ENCODE measurements around the gene ANKRD26. TPM values are rescaled to one million over a fixed set of nuclear protein-coding genes. Genes with fewer than 3 reads are reported as not detected.

Gene ANKRD26
- polyA plus RNA-seq, 1 of the 3 experiments (the other 2 are of a cell fraction) = 1.0 TPM

DNA sequence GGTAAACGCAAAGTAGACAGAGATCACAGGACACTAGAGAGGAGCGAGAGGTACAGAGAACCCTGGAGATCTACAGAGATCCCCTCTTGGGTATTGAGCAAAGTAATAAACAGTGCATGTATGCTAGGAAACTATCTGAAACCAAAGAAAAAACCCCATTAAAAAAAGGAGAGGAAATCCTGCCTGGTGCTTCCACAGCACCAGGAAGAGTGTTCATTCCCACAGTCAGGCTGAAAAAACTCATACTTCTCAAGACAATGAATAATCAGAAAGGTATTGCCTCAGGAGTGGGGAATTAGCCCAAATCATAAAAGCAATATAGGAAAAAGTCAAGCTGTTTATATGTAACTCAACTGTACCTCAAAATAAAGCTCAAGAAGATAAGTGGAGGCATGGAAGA, 59.1 kb downstream of the ANKRD26 start:
- no peak overlapping the region for H3K4me3 ChIP-seq (ENCODE audit: low read depth in 2 of 2, low read length in 1 of 2)
- H2AFZ ChIP-seq (ENCODE audit: low read depth) = no peak overlapping the region
- H3K27me3 ChIP-seq (ENCODE audit: insufficient read depth) = no peaks in the 10 kb centered on the region
- TF ChIP-seq RAD21 (IDR thresholded peaks at IDR 0.05; ENCODE audit: low read length) (no peak), EP300 (IDR thresholded peaks at IDR 0.05; ENCODE audit: borderline replicate concordance in 1 of 2, low read depth in 1 of 2, low read length in 1 of 2) (no peak), ZBTB33 (IDR thresholded peaks at IDR 0.05; ENCODE audit: borderline replicate concordance, low read depth) (no peak), TEAD4 (IDR thresholded peaks at IDR 0.05; ENCODE audit: borderline replicate concordance, insufficient read depth) (no peak), TCF12 (IDR thresholded peaks at IDR 0.05) (no peak), GATA2 (CRISPR knock-in tag; IDR thresholded peaks at IDR 0.05) (no peak)
- POLR2A ChIA-PET = no interaction called here
- no peaks in the 10 kb centered on the region for H4K20me1 ChIP-seq (ENCODE audit: insufficient read depth)
- WGBS (ENCODE audit: low lambda C conversion rate) = 96% methylated on average over 2 of the region's 2 CpGs
- H3K36me3 ChIP-seq (replicated peaks in 1 of 2; ENCODE audit: control insufficient read depth in 1 of 2, insufficient read depth in 2 of 2, low read length in 1 of 2) = peaks cover 43 to 48% of the 10 kb centered on the region in 2 experiments
- DNase-seq = no peak
- H3K79me2 ChIP-seq (ENCODE audit: insufficient read depth) = no peaks in the 10 kb centered on the region
- H3K27ac ChIP-seq (ENCODE audit: low read depth in 2 of 2, low read length in 1 of 2) = no peak overlapping the region
- CTCF ChIA-PET = interaction anchor here (0.6 kb wide), 1 partner anchor 103 kb away, joined by 3 read pairs; no protein-coding TSS in a partner anchor
- no peak overlapping the region for H3K9ac ChIP-seq
- no peaks in the 10 kb centered on the region for H3K9me3 ChIP-seq
- H3F3A ChIP-seq (replicated peaks; ENCODE audit: insufficient read depth) = no peaks in the 10 kb centered on the region
- H3K4me2 ChIP-seq = no peak overlapping the region
- H3K9me2 ChIP-seq = no peaks in the 10 kb centered on the region
- no peaks in the 10 kb centered on the region for H3K4me1 ChIP-seq (ENCODE audit: control insufficient read depth in 1 of 2, insufficient read depth in 2 of 2, low read depth in 1 of 2, low read length in 1 of 2)

DNA sequence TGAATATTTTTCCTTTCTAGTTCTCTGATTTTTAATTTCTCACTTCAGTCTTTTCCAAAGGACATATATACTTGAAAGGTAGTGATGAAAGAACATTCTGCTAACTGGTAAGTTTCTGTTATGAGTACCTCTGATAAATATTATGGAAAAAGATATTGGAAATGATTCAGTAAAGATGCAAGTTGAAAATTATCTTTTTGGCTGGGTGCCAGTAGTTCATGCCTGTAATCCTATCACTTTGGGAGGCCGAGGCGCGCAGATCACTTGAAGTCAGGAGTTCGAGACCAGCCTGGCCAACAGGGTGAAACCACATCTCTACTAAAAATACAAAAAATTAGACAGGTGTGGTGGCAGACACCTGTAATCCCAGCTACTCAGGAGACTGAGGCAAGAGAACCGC, 62.1 kb downstream of the ANKRD26 start:
- no peaks in the 10 kb centered on the region for H3K9me3 ChIP-seq
- H3K4me3 ChIP-seq (ENCODE audit: low read depth in 2 of 2, low read length in 1 of 2) = no peak overlapping the region
- H3K9ac ChIP-seq = no peak overlapping the region
- no peak overlapping the region for H3K4me2 ChIP-seq
- no peaks in the 10 kb centered on the region for H3F3A ChIP-seq (replicated peaks; ENCODE audit: insufficient read depth)
- H4K20me1 ChIP-seq (ENCODE audit: insufficient read depth) = no peaks in the 10 kb centered on the region
- TF ChIP-seq TEAD4 (IDR thresholded peaks at IDR 0.05; ENCODE audit: borderline replicate concordance, insufficient read depth) (no peak), ZBTB33 (IDR thresholded peaks at IDR 0.05; ENCODE audit: borderline replicate concordance, low read depth) (no peak), MAX (IDR thresholded peaks at IDR 0.05; ENCODE audit: low read depth) (no peak), MEF2A (IDR thresholded peaks at IDR 0.05; ENCODE audit: borderline replicate concordance, low read depth) (no peak), POLR2AphosphoS5 (IDR thresholded peaks at IDR 0.05; ENCODE audit: low read depth, low read length) (no peak), RCOR1 (IDR thresholded peaks at IDR 0.05; ENCODE audit: low read length) (no peak), EP300 (IDR thresholded peaks at IDR 0.05; ENCODE audit: borderline replicate concordance in 1 of 2, low read depth in 1 of 2, low read length in 1 of 2) (no peak), JUND (IDR thresholded peaks at IDR 0.05) (no peak), NFIC (IDR thresholded peaks at IDR 0.05; ENCODE audit: borderline replicate concordance) (no peak), RFX5 (IDR thresholded peaks at IDR 0.05; ENCODE audit: low read length) (no peak), NRF1 (IDR thresholded peaks at IDR 0.05; ENCODE audit: low read depth, low read length) (no peak), FOXM1 (IDR thresholded peaks at IDR 0.05; ENCODE audit: low read depth) (no peak)
- TF ChIP-seq, protein P1, sequence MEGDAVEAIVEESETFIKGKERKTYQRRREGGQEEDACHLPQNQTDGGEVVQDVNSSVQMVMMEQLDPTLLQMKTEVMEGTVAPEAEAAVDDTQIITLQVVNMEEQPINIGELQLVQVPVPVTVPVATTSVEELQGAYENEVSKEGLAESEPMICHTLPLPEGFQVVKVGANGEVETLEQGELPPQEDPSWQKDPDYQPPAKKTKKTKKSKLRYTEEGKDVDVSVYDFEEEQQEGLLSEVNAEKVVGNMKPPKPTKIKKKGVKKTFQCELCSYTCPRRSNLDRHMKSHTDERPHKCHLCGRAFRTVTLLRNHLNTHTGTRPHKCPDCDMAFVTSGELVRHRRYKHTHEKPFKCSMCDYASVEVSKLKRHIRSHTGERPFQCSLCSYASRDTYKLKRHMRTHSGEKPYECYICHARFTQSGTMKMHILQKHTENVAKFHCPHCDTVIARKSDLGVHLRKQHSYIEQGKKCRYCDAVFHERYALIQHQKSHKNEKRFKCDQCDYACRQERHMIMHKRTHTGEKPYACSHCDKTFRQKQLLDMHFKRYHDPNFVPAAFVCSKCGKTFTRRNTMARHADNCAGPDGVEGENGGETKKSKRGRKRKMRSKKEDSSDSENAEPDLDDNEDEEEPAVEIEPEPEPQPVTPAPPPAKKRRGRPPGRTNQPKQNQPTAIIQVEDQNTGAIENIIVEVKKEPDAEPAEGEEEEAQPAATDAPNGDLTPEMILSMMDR (IDR thresholded peaks at IDR 0.05) = no peak
- H3K27ac ChIP-seq (ENCODE audit: low read depth in 2 of 2, low read length in 1 of 2) = no peak overlapping the region
- WGBS (ENCODE audit: low lambda C conversion rate) = 97% methylated on average over 5 of the region's 5 CpGs
- peaks cover 43 to 55% of the 10 kb centered on the region in 2 experiments for H3K36me3 ChIP-seq (replicated peaks in 1 of 2; ENCODE audit: control insufficient read depth in 1 of 2, insufficient read depth in 2 of 2, low read length in 1 of 2)
- ChIA-PET CTCF (no interaction called here), POLR2A (no interaction called here)
- DNase-seq = no peak
- H3K9me2 ChIP-seq = no peaks in the 10 kb centered on the region
- H3K79me2 ChIP-seq (ENCODE audit: insufficient read depth) = no peaks in the 10 kb centered on the region
- H3K4me1 ChIP-seq (ENCODE audit: control insufficient read depth in 1 of 2, insufficient read depth in 2 of 2, low read depth in 1 of 2, low read length in 1 of 2) = no peaks in the 10 kb centered on the region
- H3K27me3 ChIP-seq (ENCODE audit: insufficient read depth) = no peaks in the 10 kb centered on the region
- H2AFZ ChIP-seq (ENCODE audit: low read depth) = no peak overlapping the region

Measured in SK-N-SH (cell line).